ENCODE data around the gene RGS6. TPM values are rescaled to one million over a fixed set of nuclear protein-coding genes. Genes with fewer than 3 reads are reported as not detected.

The RGS6 gene
- total RNA-seq, 1 donor from 2014 or later: not detected

- no peak for DNase-seq (ENCODE audit: extremely low read depth, low read depth, low spot score)
Measured at GRCh38 chr14:72387726-72388125, 455.5 kb downstream of the RGS6 start.

DNA sequence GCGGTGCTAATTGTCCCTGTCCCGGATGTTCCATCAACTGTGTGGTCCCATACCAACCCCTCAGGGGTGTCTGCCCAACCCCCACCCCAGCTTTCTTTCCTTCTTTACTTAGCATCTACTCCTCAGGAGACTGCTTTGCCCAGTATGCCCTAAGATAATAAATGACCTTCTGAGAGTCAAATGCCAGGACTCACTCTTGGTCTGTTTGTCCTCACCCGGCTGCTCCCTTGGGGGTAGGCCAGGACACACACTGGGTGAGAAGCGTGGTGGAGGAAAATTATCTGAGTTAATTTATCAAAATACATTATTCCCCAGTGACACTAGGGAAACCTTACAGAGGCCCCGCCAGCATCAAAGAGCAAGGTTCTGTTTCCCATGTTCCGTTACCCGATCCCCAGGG is 457.0 kb downstream of the RGS6 start:
- no peak for DNase-seq (ENCODE audit: extremely low read depth, low read depth, low spot score)

GRCh38 chr14:72401101-72401625 is 468.9 kb downstream of the RGS6 start:
- DNase-seq (ENCODE audit: extremely low read depth, low read depth, low spot score): no peak

DNA sequence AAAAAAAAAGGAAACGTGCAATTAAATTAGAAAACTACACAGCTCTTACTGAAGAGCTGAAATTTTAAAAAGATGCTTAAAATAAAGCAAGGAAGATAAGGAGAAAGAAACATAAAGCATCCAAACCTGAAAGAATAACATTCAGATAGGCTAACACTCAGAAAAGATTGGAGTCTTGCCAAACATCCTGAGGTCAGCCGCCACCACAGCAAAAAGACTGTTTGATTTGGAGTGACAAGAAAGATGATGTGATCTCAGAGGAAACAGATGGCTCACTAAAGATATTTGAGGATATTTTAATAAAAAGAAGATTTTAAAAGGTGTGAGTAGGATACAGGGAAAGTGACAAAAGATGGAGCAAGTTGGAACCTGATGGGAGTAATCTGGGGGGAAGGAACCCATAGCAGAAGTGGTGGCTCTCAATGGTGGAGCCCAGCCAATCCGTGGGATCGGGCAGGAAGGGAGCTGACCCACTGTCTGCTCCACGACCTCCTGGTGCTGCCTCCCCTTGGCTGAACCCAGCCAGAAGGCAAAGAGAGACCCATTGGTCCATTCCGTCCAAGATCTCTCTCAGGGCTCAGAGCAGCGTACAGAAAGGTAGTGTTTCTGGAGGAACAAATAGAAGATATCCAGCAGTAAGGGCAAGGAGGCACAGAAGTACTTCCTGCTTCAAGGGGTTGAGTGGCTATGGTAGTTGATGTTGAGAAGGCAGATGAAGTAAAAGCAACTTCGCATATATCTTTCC is 469.6 kb downstream of the RGS6 start:
- no peak for DNase-seq (ENCODE audit: extremely low read depth, low read depth, low spot score)

DNA sequence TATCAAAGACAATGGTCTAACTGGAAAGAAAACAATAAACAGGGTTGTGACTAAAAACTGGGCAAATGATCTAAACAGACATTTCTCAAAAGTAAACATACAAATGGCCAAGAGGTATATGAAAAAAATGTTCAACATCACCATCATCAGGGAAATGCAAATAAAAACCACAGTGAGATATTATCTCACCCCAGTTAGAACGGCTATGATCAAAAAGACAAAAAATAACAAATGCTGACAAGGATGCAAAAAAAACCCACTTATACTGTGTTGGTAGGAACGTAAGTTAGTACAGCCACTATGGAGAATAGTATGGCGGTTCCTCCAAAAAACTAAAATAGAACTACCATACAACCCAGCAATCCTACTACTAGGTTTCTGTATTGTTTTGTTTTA is 470.1 kb downstream of the RGS6 start:
- DNase-seq (ENCODE audit: extremely low read depth, low read depth, low spot score): no peak

- DNase-seq (ENCODE audit: extremely low read depth, low read depth, low spot score): no peak
Measured at GRCh38 chr14:72404106-72404774, 472.0 kb downstream of the RGS6 start.

DNA sequence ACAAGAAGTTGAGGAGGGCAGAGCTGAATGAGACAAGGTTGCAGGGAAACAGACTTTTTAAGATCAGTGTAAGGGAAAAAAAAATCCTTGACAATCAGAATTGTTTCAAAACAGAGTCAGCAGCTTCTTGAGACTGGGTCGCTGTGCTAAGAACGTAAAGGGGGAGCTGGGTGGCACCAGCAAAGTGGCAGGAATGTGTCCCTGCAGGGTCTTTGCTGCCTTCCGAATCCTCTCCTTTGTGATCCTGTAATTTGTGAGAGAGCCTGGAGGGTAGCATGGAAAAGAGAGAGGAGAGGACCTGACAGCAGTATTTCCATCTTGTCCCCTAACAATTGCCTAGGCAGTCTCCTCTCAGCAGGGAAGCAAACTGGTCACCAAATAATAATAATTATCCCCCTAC is 472.8 kb downstream of the RGS6 start:
- no peak for DNase-seq (ENCODE audit: extremely low read depth, low read depth, low spot score)

- DNase-seq (ENCODE audit: extremely low read depth, low read depth, low spot score): no peak
Measured at GRCh38 chr14:72408020-72408419, 475.8 kb downstream of the RGS6 start.

GRCh38 chr14:72409047-72409446 is 476.8 kb downstream of the RGS6 start:
- DNase-seq (ENCODE audit: extremely low read depth, low read depth, low spot score): no peak

DNA sequence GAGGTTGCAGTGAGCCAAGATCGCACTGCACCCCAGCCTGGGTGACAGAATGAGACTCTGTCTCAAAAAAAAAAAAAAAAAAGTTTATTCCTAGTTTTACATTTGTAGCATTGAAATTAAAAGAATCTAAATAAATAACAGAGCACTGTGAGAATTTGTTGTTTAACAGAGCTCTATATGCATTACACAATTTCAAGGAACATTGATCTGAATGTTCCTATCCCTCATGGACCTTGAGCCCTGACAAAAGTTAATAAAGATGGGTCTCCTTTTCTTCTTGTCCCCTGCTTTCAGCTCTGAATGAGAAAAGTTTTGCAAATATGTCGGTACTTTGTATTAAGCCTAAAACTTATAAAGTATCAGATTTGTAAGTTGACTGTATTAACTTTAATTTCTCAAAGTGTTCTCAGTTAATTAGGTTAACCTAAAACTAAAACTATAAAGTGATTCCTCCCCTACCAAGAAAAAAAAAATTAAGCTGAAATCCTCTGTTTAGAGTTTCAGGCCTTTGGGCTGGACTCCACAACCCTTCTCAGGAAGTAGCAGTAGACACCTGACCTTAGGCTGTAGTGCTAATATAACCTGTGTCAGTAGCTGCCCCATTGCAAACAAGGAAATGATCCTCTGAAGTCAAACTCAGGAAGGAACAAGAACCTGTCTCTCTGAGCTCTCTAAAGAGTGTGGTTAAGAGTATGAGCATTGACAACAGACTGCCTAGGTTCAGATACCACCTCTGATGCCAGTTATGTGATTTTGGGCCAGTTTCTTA is 484.0 kb downstream of the RGS6 start:
- no peak for DNase-seq (ENCODE audit: extremely low read depth, low read depth, low spot score)

- no peak for DNase-seq (ENCODE audit: extremely low read depth, low read depth, low spot score)
Measured at GRCh38 chr14:72416892-72417291, 484.7 kb downstream of the RGS6 start.

GRCh38 chr14:72418806-72419205 is 486.6 kb downstream of the RGS6 start:
- DNase-seq (ENCODE audit: extremely low read depth, low read depth, low spot score): no peak

DNA sequence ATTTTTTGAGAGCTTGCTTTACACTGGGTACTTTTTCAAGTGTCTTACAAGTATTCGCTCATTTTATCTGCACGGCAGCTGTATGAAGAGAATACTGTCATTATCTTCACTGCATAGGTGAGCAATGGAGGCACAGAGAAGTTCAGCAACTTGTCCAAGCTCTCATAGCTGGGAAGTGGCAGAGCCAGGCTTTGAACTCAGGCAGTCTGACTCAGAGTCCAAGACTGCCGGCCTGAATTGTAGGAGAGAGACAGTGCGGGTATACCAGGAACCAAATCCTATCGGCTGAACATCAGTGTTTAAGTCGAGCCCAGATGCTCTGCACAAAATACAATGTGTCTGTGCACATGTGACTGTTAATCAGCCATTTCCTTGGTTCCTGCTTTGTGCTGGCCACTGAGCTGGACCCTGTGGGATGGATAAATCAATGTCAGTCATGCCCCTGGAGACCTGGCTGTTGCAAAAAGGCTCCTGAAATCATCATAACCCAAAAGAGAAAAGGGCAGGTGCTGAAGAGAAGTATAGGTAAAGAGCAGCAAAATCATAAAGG is 487.1 kb downstream of the RGS6 start:
- no peak for DNase-seq (ENCODE audit: extremely low read depth, low read depth, low spot score)

DNA sequence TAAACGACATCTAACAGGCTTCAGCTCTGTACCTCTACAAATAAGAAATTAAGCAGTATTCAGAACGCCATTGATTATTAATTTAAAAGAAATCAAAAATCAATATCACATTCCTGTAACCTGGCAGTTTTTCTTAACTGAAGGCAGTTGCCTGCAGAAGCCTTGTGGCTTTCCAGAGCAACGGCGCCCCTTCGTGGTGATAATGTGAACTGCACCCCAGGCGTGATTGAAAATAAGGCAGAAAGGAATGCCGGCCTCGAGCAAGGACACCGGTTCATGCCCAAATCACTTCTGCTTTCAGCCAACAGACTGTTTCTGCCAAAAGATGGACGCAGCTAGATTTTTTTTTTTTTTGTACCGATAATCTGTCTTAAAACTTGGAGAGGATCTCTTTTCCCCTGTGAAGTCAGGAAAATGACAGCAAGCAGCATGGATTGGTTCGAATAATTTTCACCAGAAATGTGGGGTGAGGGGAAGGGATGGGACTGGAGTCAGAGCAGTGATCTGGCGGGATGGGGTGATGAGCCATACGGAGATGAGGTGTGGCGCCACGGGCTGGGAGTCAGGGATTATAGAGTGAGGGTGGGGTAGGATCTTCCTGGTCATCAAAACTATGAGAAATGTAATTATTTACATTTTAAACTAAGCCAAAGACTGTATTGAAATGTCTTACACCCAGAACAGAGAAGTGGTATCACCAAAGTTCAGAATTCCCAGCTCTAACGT is 488.7 kb downstream of the RGS6 start:
- DNase-seq (ENCODE audit: extremely low read depth, low read depth, low spot score): peak; percentile 25

DNA sequence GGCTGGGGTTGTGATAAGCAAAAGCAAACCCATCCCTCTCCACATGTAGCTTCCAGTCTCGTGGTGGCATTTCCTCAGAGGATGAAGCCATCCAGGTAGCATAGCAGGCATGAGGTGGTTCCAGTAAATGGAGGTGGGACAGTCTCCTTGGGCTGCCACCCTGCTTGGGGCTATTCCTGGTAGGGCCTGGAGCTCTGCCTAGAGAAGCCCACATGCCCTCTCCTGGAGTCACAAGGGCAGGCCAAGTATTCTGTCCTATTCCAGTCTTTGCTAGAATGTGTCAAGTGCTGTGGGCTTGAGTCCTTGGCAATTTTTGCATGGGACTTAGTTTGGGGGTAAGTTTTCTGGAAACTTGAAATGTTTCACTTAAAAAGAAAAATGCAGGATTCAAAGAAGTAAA is 491.7 kb downstream of the RGS6 start:
- no peak for DNase-seq (ENCODE audit: extremely low read depth, low read depth, low spot score)

GRCh38 chr14:72430457-72430856 is 498.2 kb downstream of the RGS6 start:
- no peak for DNase-seq (ENCODE audit: extremely low read depth, low read depth, low spot score)

DNA sequence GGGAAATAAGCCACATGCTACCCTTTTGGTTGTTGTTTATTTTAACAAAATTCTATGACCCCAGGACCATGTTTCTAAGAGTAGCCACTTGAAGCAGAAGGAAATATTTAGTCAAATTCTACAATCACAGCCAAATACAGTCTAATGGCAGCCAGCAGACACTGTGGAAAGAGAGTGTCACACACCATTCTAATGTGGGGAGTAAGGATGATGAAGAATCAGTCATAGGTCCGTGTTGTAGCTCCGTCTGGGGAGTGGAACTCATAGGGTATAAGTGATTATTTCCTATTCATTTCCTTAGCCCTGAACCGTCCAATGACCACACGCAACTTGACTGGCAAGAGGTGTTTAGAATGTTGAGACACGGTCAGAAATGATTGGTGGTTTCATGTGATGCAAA is 500.5 kb downstream of the RGS6 start:
- DNase-seq (ENCODE audit: extremely low read depth, low read depth, low spot score): no peak

DNA sequence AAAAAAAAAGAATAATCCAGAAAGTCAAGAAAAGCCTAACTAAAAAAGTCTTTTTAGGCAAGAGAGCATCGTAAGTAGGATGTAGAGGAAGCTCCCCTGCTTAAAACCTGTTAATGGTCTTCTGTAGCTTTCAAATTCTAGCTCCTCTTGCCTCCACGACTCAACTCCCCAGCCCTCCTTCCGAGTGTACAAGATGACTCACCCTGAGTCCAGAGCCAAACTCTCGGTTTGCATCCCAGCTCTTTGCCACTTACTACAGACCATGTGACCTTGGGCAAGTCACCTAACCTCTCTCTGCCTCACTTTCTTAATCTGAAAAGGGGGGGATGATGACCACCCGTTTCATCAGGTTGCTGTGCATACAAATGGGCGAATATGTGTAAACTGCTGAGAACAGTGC is 501.3 kb downstream of the RGS6 start:
- DNase-seq (ENCODE audit: extremely low read depth, low read depth, low spot score): no peak

DNA sequence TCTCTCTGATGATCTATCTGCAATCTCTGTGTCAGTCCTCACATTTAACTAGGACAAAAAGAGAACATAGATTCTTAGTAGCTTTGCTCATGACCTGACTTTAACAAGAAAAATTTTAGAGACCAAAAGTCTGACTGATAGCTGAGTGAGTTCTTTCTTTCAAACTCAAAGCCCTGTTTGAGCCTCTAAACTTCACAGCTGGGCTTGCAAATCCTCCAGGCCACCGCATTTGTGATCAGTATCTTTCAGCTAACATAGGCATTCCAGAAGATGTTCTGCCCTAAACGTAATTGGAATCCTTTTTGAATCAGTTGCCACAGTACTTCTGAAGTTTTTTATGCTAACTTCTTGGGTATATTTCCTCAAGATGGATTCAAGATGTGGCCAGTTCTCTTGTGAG is 502.6 kb downstream of the RGS6 start:
- no peak for DNase-seq (ENCODE audit: extremely low read depth, low read depth, low spot score)

DNA sequence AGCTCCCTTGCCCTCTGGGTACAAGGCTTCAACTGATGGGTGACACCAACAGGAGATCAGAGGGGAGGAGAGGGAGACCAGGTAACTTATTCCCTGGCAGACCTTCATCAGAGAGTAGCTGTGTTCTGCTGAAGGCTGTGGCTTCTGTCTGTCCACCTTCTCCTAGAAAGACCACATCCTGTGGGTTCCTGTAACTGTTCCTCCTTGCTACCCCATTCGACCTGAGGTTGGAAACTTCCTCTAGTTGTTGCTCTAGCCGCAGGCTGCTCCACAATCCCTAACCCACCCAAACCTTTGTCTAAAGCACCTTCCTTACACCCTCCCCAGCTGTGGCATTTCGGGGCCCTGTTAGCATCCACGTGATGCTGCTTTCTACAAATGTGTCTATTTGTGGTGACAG is 507.5 kb downstream of the RGS6 start:
- DNase-seq (ENCODE audit: extremely low read depth, low read depth, low spot score): no peak

DNA sequence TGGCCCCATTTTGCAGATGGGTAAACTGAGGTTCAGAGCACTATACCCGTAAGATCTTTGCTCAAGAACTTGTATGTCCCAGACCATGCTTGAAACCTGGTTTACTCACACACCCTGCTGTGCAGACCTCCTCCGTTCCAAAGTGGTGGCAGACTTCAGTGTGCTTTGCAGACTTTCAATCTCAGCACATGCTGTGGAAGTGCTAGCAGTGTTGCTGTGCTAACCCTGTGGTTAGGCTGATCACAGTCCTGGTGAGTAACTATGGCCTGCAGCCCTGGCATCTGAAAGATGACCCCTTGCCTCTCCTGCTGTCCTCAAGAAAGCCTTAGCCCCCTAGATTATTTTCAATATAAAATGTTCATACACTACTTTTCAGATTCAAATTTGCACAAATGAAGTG is 511.0 kb downstream of the RGS6 start:
- no peak for DNase-seq (ENCODE audit: extremely low read depth, low read depth, low spot score)
